Esophagus (tissue), 2 donors: Measurements from ENCODE around the gene PCDHA6. TPM values are rescaled to one million over a fixed set of nuclear protein-coding genes. Genes with fewer than 3 reads are reported as not detected.
"Not testable (repeated sequence)": the region's sequence is repeated elsewhere in the genome, so short reads cannot be mapped to it uniquely, and the experiment has no call there.

Experiments
- H3K27ac ChIP-seq, 2 donors: one replicate each; pipeline ENCODE4 v1.5.1; 2013; ENCODE audit warnings: low read depth in 2 of 2, mild to moderate bottlenecking in 2 of 2, inconsistent platforms in 1 of 2, low read length in 1 of 2, moderate library complexity in 1 of 2
- H3K27me3 ChIP-seq, 2 donors: one replicate each; pipeline ENCODE4 v1.6.1; 2013; ENCODE audit warnings: low read length in 2 of 2, control low read depth in 1 of 2, mild to moderate bottlenecking in 1 of 2; ENCODE audit not compliant: insufficient read depth in 2 of 2, control insufficient read depth in 1 of 2
- H3K36me3 ChIP-seq, 2 donors: one replicate each; pipeline ENCODE4 v1.6.1; 2013; ENCODE audit warnings: low read length in 1 of 2; ENCODE audit not compliant: control insufficient read depth in 2 of 2, insufficient read depth in 2 of 2
- H3K4me1 ChIP-seq, 2 donors: one replicate each; pipeline ENCODE4 v1.6.1; 2013; ENCODE audit warnings: low read length in 1 of 2; ENCODE audit not compliant: control insufficient read depth in 2 of 2, insufficient read depth in 2 of 2
- H3K4me3 ChIP-seq, 2 donors: one replicate each; pipeline ENCODE4 v1.5.1; 2013; ENCODE audit warnings: low read length in 2 of 2, mild to moderate bottlenecking in 2 of 2, low read depth in 1 of 2, moderate library complexity in 1 of 2
- H3K9me3 ChIP-seq, 2 donors: one replicate each; pipeline ENCODE4 v1.6.1; 2013; ENCODE audit warnings: mild to moderate bottlenecking in 2 of 2, low read depth in 1 of 2, low read length in 1 of 2, moderate library complexity in 1 of 2; ENCODE audit not compliant: control insufficient read depth in 2 of 2, insufficient read depth in 1 of 2
- WGBS, 2 donors: extraction: QIAGEN DNeasy Blood & Tissue Kit; methylation state at CpG; one replicate each; pipeline ENCODE4 v1.1.7; 2013; 5-methylcytosine and 5-hydroxymethylcytosine counted together
- polyA plus RNA-seq, 2 donors: library from polyadenylated mRNA; stranded (reverse); fragments of 200-250 nt; gene quantifications; one replicate each; pipeline ENCODE4 v1.2.3, GENCODE V29; 2013
- donor health status: healthy with polysubstance abuse.
- donor health status: Bipolar disorder and iron deficiency.

The PCDHA6 gene
- polyA plus RNA-seq, 2 donors: 0.02 TPM; not detected in 1

- Histone ChIP-seq H3K9me3 (peaks cover 18 to 19% of the 10 kb centered on the region in 2 donors), H3K27ac (no peak within 1 kb of the TSS), H3K27me3 (no peaks in the 10 kb centered on the region), H3K4me1 (no peaks in the 10 kb centered on the region), H3K36me3 (no peaks in the 10 kb centered on the region), H3K4me3 (no peak within 1 kb of the TSS)
- 29 to 34% methylated on average over 39 of the region's 39 CpGs for WGBS, 2 donors
Observed at GRCh38 chr5:140821375-140822280, 6.1 kb upstream of the PCDHA6 start, which contains the start of gene PCDHA5. Gene PCDHA5 (plus strand): TSS chr5:140821613.

- WGBS, 2 donors: 26 to 29% methylated on average over 6 of the region's 6 CpGs
- Histone ChIP-seq H3K4me1 (no peaks in the 10 kb centered on the region), H3K9me3 (peaks cover 18 to 19% of the 10 kb centered on the region in 2 donors), H3K27ac (no peak overlapping the region), H3K27me3 (no peaks in the 10 kb centered on the region), H3K4me3 (no peak overlapping the region), H3K36me3 (no peaks in the 10 kb centered on the region)
Observed at GRCh38 chr5:140822281-140822629, 5.5 kb upstream of the PCDHA6 start.

DNA sequence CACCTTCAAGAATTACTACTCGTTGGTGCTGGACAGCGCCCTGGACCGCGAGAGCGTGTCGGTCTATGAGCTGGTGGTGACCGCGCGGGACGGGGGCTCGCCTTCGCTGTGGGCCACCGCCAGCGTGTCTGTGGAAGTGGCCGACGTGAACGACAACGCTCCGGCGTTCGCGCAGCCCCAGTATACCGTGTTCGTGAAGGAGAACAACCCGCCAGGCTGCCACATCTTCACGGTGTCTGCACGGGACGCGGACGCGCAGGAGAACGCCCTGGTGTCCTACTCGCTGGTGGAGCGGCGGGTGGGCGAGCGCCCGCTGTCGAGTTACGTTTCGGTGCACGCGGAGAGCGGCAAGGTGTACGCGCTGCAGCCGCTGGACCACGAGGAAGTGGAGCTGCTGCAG lies 4.8 kb upstream of the PCDHA6 start:
- not testable (repeated sequence) for H3K4me3 ChIP-seq, H3K27ac ChIP-seq, H3K27me3 ChIP-seq, H3K36me3 ChIP-seq, H3K4me1 ChIP-seq
- peaks cover 18 to 20% of the 10 kb centered on the region in 2 donors for H3K9me3 ChIP-seq
- 57 to 60% methylated on average over 48 of the region's 48 CpGs for WGBS, 2 donors

GRCh38 chr5:140823475-140823874 lies 4.3 kb upstream of the PCDHA6 start:
- WGBS, 2 donors: 58 to 62% methylated on average over 38 of the region's 38 CpGs
- Histone ChIP-seq H3K4me3 (no peak overlapping the region), H3K36me3 (no peaks in the 10 kb centered on the region), H3K27me3 (no peaks in the 10 kb centered on the region), H3K4me1 (no peaks in the 10 kb centered on the region), H3K9me3 (peaks cover 22 to 23% of the 10 kb centered on the region in 2 donors), H3K27ac (no peak overlapping the region)

DNA sequence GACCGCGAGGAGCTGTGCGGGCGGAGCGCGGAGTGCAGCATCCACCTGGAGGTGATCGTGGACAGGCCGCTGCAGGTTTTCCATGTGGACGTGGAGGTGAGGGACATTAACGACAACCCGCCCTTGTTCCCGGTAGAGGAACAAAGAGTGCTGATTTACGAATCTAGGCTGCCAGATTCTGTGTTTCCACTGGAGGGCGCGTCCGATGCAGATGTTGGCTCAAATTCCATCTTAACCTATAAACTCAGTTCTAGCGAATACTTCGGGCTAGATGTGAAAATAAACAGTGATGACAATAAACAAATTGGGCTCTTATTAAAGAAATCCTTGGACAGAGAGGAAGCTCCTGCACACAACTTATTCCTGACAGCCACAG lies 590 bp downstream of the PCDHA6 start:
- H3K27me3 ChIP-seq: no peaks in the 10 kb centered on the region

DNA sequence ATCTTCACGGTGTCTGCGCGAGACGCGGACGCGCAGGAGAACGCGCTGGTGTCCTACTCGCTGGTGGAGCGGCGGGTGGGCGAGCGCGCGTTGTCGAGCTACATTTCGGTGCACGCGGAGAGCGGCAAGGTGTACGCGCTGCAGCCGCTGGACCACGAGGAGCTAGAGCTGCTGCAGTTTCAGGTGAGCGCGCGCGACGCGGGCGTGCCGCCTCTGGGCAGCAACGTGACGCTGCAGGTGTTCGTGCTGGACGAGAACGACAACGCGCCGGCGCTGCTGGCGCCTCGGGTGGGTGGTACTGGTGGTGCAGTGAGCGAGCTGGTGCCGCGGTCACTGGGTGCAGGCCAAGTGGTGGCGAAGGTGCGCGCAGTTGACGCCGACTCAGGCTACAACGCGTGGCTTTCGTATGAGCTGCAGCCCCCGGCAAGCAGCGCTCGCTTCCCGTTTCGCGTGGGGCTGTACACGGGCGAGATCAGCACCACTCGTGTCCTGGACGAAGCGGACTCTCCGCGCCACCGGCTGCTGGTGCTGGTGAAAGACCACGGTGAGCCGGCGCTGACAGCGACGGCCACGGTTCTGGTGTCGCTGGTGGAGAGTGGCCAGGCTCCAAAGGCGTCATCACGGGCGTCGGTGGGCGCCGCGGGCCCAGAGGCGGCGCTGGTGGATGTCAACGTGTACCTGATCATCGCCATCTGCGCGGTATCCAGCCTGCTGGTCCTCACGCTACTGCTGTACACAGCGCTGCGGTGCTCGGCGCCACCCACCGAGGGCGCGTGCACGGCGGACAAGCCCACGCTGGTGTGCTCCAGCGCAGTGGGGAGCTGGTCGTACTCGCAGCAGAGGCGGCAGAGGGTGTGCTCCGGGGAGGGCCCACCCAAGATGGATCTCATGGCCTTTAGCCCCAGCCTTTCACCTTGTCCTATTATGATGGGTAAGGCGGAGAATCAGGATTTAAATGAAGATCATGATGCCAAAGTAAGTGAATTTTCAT lies 2.0 kb downstream of the PCDHA6 start:
- H3K4me1 ChIP-seq, H3K4me3 ChIP-seq, H3K36me3 ChIP-seq, H3K27ac ChIP-seq, H3K27me3 ChIP-seq: not testable (repeated sequence)
- 43 to 50% methylated on average over 97 to 106 of the region's 106 CpGs for WGBS, 2 donors
- H3K9me3 ChIP-seq: peaks cover 15 to 18% of the 10 kb centered on the region in 2 donors

More for the DNA sequence above, 590 bp downstream of the PCDHA6 start:
- Histone ChIP-seq H3K36me3 (no peaks in the 10 kb centered on the region), H3K4me3 (no peak overlapping the region), H3K9me3 (peaks cover 16 to 20% of the 10 kb centered on the region in 2 donors), H3K4me1 (no peaks in the 10 kb centered on the region), H3K27ac (no peak overlapping the region)
- 18 to 31% methylated on average over 18 of the region's 18 CpGs for WGBS, 2 donors

DNA sequence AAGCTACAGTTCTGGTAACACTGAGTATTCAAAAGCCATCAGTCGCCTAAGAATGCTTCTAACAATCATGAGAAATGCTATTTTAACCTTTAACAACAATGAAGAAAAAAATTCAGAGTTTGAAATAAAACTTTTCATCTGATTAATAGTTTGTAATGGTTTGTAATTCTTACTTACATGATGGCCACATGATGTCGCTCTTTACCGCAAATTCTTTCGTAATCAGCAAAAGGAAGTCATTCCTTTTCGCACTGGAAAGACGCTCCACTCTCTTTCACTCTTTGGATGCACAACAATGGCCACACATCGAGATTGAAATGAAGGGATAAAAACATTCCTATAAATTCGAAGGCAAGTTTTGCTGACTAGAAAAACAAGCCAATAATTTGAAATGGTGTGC lies 6.2 kb downstream of the PCDHA6 start, which contains the start of gene PCDHA7:
PCDHA7 (plus strand) TSS at position 277 of the 400 bp plus-strand sequence; CDS start at position 392, 115 bp downstream.
- 11 to 13% methylated on average over 8 of the region's 8 CpGs for WGBS, 2 donors
- Histone ChIP-seq H3K4me1 (no peaks in the 10 kb centered on the region), H3K36me3 (no peaks in the 10 kb centered on the region), H3K4me3 (no peak within 1 kb of the TSS), H3K9me3 (peaks cover 21 to 27% of the 10 kb centered on the region in 2 donors), H3K27ac (no peak within 1 kb of the TSS), H3K27me3 (no peaks in the 10 kb centered on the region)

- H3K4me1 ChIP-seq, H3K27ac ChIP-seq, H3K36me3 ChIP-seq, H3K27me3 ChIP-seq, H3K4me3 ChIP-seq: not testable (repeated sequence)
- peaks cover 21 to 25% of the 10 kb centered on the region in 2 donors for H3K9me3 ChIP-seq
- 25 to 29% methylated on average over 23 to 28 of the region's 38 CpGs for WGBS, 2 donors
Observed at GRCh38 chr5:140834439-140835008, 6.8 kb downstream of the PCDHA6 start.
